Keratinocyte (primary cell): ENCODE results near the gene BCOR.

Experiments used
- CTCF ChIP-seq, 3 experiments: IDR thresholded peaks in 1 of 3; conservative IDR thresholded peaks in 1 of 3; optimal IDR thresholded peaks in 1 of 3; 2 replicates in 2 of 3; 3 replicates in 1 of 3; pipeline versions ENCODE3 to v1.5.1; 2011; ENCODE audit warnings: low read length in 3 of 3, mild to moderate bottlenecking in 3 of 3, moderate library complexity in 2 of 3, control low read depth in 1 of 3, inconsistent platforms in 1 of 3; ENCODE audit not compliant: insufficient read depth in 2 of 3; ENCODE audit errors: extremely low read depth in 1 of 3
- EZH2 ChIP-seq: IDR thresholded peaks from one replicate; pipeline ENCODE4 v1.6.1; 2012; ENCODE audit warnings: inconsistent platforms, mild to moderate bottlenecking, low read length, moderate library complexity

DNA sequence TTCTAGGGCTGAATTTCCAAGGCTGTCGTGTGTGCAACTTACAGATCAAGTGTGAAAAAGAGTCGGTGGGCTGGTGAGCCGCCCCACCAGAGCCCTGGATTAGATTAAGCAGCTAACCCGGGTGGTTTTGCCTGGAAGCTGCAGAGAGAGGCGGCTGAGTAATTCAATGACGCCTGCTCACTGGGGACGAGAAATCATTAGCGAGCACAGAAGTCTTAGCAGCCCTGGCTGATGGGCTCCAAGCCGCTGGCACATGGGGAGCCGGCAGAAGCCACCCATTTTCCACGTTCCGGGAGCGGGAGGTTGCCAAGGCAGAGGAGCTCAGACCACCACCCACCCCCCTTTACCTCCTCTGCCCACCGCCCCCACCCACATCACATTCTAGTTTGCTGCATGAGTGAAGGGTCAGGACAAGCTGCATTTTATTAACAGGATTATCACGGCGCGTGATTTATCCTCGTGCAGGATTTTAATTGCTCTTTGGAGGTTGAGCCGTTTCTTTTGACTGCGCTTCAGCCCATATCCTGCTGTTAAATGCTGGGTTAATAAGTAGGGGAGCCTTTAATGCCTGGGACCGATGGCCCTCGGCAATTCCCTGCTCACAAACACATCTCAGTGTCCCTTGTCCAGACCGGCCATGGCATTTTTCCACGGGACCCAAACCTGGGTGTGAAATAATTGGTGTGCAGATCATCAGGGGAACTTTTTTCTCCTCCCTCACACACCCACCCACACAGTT, 19.1 kb downstream of the BCOR start:
- TF ChIP-seq CTCF (optimal IDR thresholded peaks at IDR 0.05 in 1 of 3, IDR thresholded peaks at IDR 0.05 in 1 of 3, conservative IDR thresholded peaks at IDR 0.05 in 1 of 3; ENCODE audit: extremely low read depth in 1 of 3, insufficient read depth in 2 of 3, low read length in 3 of 3) (no peak), EZH2 (no peak)
